ENCODE data around the gene IL1RAPL2. TPM values are rescaled to one million over a fixed set of nuclear protein-coding genes. Genes with fewer than 3 reads are reported as not detected.

Gene IL1RAPL2
- total and polyA plus RNA-seq, 2 of the 8 experiments (the other 6 are each of a cell fraction or from before 2014, with no cell fraction given), result 0.20 to 1.3 TPM

- no peaks in the 10 kb centered on the region for H3K9me3 ChIP-seq (ENCODE audit: insufficient read depth in 2 of 2, low read depth in 1 of 2, low read length in 1 of 2)
- H3K4me3 ChIP-seq (ENCODE audit: extremely low read depth in 1 of 4, insufficient read depth in 2 of 4, low read depth in 3 of 4, low read length in 4 of 4), result no peak overlapping the region
- H3K56ac ChIP-seq (replicated peaks; ENCODE audit: insufficient read length, low read depth, low read length), result no peak overlapping the region
- FAIRE-seq (no peak), DNase-seq (ENCODE audit: low read depth in 1 of 2, low spot score in 2 of 2) (no peak)
- WGBS, 2 experiments (ENCODE audit: extremely low coverage in 1 of 2, insufficient coverage in 1 of 2, insufficient read length in 1 of 2, insufficient replicate concordance in 2 of 2, low coverage in 1 of 2, low lambda C conversion rate in 2 of 2, missing lambda C conversion rate in 1 of 2), result 93% methylated on average over 2 of the region's 3 CpGs; no CpG with 5 or more reads in 1 of the 2 experiments
- no peaks in the 10 kb centered on the region for H3K36me3 ChIP-seq (ENCODE audit: control insufficient read depth in 2 of 4, insufficient read depth in 4 of 4, low read length in 3 of 4)
- no peak overlapping the region for H3K23ac ChIP-seq (ENCODE audit: insufficient read length)
- H2BK12ac ChIP-seq (ENCODE audit: low read depth, low read length), result no peak overlapping the region
- no peak overlapping the region for H4K8ac ChIP-seq (ENCODE audit: extremely low read depth, insufficient read depth, low read length)
- ChIA-PET POLR2A (ENCODE audit: partially characterized antibody) (no interaction called here), CTCF (ENCODE audit: partially characterized antibody) (interaction anchor here (1.2 to 1.5 kb wide), 2 partner anchors 14 to 19 kb away, joined by 4 read pairs; no protein-coding TSS in a partner anchor)
- no peak overlapping the region for H2BK120ac ChIP-seq (replicated peaks; ENCODE audit: low read depth, low read length)
- H3K14ac ChIP-seq (ENCODE audit: insufficient read length), result no peak overlapping the region
- H2AK5ac ChIP-seq (ENCODE audit: low read depth, low read length), result no peak overlapping the region
- H3K79me2 ChIP-seq (ENCODE audit: control insufficient read depth in 1 of 2, insufficient read depth in 2 of 2, low read length in 2 of 2), result no peaks in the 10 kb centered on the region
- H2AFZ ChIP-seq (ENCODE audit: low read length), result no peak overlapping the region
- H4K5ac ChIP-seq (ENCODE audit: insufficient read length, low read depth, low read length), result no peak overlapping the region
- H3K4ac ChIP-seq (replicated peaks; ENCODE audit: insufficient read length, low read depth, low read length), result no peak overlapping the region
- no peak overlapping the region for H2BK20ac ChIP-seq (ENCODE audit: low read length)
- no peak overlapping the region for H3K27ac ChIP-seq (ENCODE audit: low read depth, low read length)
- H3K4me2 ChIP-seq (ENCODE audit: insufficient read depth in 1 of 2, low read depth in 2 of 2, low read length in 2 of 2), result no peak overlapping the region
- H3K18ac ChIP-seq (ENCODE audit: extremely low read depth, low read length), result no peak overlapping the region
- no peak overlapping the region for H3K9ac ChIP-seq (replicated peaks in 1 of 4; ENCODE audit: extremely low read depth in 1 of 4, low read depth in 3 of 4, low read length in 3 of 4)
- no peak overlapping the region for H4K91ac ChIP-seq (replicated peaks; ENCODE audit: insufficient read length, low read length)
- no peaks in the 10 kb centered on the region for H3K79me1 ChIP-seq (ENCODE audit: low read depth, low read length)
- H4K20me1 ChIP-seq (replicated peaks in 1 of 2; ENCODE audit: control insufficient read depth in 1 of 2, insufficient read depth in 2 of 2, low read length in 2 of 2), result no peaks in the 10 kb centered on the region
- H2BK5ac ChIP-seq (ENCODE audit: low read depth, low read length), result no peak overlapping the region
- no peaks in the 10 kb centered on the region for H3K27me3 ChIP-seq (replicated peaks in 1 of 4; ENCODE audit: control insufficient read depth in 3 of 4, extremely low read depth in 1 of 4, insufficient read depth in 3 of 4, low read length in 3 of 4)
- no peak overlapping the region for H2BK15ac ChIP-seq (ENCODE audit: low read length)
- no peaks in the 10 kb centered on the region for H3K4me1 ChIP-seq (replicated peaks in 1 of 4; ENCODE audit: control insufficient read depth in 3 of 4, insufficient read depth in 4 of 4, low read length in 3 of 4)
- H3K23me2 ChIP-seq (ENCODE audit: low read depth, low read length), result no peaks in the 10 kb centered on the region
- TF ChIP-seq POLR2AphosphoS5 (IDR thresholded peaks at IDR 0.05; ENCODE audit: low read depth, low read length) (no peak), CHD1 (IDR thresholded peaks at IDR 0.05; ENCODE audit: low read depth, low read length) (no peak), SUZ12 (IDR thresholded peaks at IDR 0.05; ENCODE audit: low read length) (no peak), EZH2 (IDR thresholded peaks at IDR 0.05; ENCODE audit: low read depth, low read length, severe bottlenecking) (no peak), SAP30 (IDR thresholded peaks at IDR 0.05; ENCODE audit: insufficient read depth, insufficient replicate concordance, low read length) (no peak), CBX8 (IDR thresholded peaks at IDR 0.05; ENCODE audit: borderline replicate concordance, low read depth, low read length) (no peak), EP300 (IDR thresholded peaks at IDR 0.05; ENCODE audit: borderline replicate concordance in 1 of 2, low read depth in 2 of 2, low read length in 2 of 2) (no peak), PHF8 (conservative IDR thresholded peaks at IDR 0.05; ENCODE audit: low read depth, low read length) (no peak), ATF3 (IDR thresholded peaks at IDR 0.05; ENCODE audit: insufficient read depth, low read depth, low read length) (no peak), TAF1 (IDR thresholded peaks at IDR 0.05; ENCODE audit: low read depth, low read length) (no peak), TCF12 (IDR thresholded peaks at IDR 0.05; ENCODE audit: low read depth, low read length) (no peak)
These were observed 645.1 kb downstream of the IL1RAPL2 start for GRCh38 chrX:105211066-105211575.

Measured in H1 (cell line).